Liver (tissue), 9 donors: ENCODE data around the gene RAB11FIP3. TPM values are rescaled to one million over a fixed set of nuclear protein-coding genes. Genes with fewer than 3 reads are reported as not detected.

Experiments used
- DNase-seq: peaks from one replicate; pipeline ENCODE4 v3.0.0-alpha.2; 2017; ENCODE audit warnings: low spot score
- H3K27ac ChIP-seq, 2 donors: one replicate each; pipeline ENCODE4 v1.7.0; 2013; ENCODE audit warnings: inconsistent platforms in 2 of 2, low read length in 2 of 2, control low read depth in 1 of 2, low read depth in 1 of 2, mild to moderate bottlenecking in 1 of 2
- H3K27me3 ChIP-seq, 4 donors: one replicate each; pipeline versions ENCODE4 v1.6.1 to v1.7.0; 2013; ENCODE audit warnings: low read length in 3 of 4, inconsistent platforms in 1 of 4, mild to moderate bottlenecking in 1 of 4, moderate library complexity in 1 of 4; ENCODE audit not compliant: control insufficient read depth in 4 of 4, insufficient read depth in 4 of 4
- H3K36me3 ChIP-seq, 4 donors: one replicate each; pipeline versions ENCODE4 v1.6.1 to v1.7.0; 2013; ENCODE audit warnings: low read length in 3 of 4, mild to moderate bottlenecking in 3 of 4, low read depth in 1 of 4, moderate library complexity in 1 of 4; ENCODE audit not compliant: control insufficient read depth in 4 of 4, insufficient read depth in 3 of 4
- H3K4me1 ChIP-seq, 4 donors: one replicate each; pipeline versions ENCODE4 v1.6.1 to v1.7.0; 2013; ENCODE audit warnings: low read length in 3 of 4, mild to moderate bottlenecking in 3 of 4, moderate library complexity in 1 of 4; ENCODE audit not compliant: control insufficient read depth in 4 of 4, insufficient read depth in 4 of 4
- H3K4me3 ChIP-seq, 3 donors: one replicate each; pipeline versions ENCODE4 v1.6.1 to v1.7.0; 2013; ENCODE audit warnings: low read length in 3 of 3, control low read depth in 1 of 3, low read depth in 1 of 3, mild to moderate bottlenecking in 1 of 3
- H3K9ac ChIP-seq, 2 donors: one replicate each; pipeline ENCODE4 v1.7.0; 2013; ENCODE audit warnings: low read length in 2 of 2, mild to moderate bottlenecking in 2 of 2, moderate library complexity in 2 of 2, control low read depth in 1 of 2, low read depth in 1 of 2
- H3K9me3 ChIP-seq, 4 donors: one replicate each; pipeline versions ENCODE4 v1.6.1 to v1.7.0; 2013; ENCODE audit warnings: low read length in 3 of 4; ENCODE audit not compliant: control insufficient read depth in 4 of 4
- EGR1 ChIP-seq, 2 donors: IDR thresholded peaks; 2 replicates each; pipeline ENCODE4 v1.6.1; 2016 to 2018; ENCODE audit warnings: antibody characterized with exemption in 2 of 2, low read depth in 2 of 2
- FOXA1 ChIP-seq: IDR thresholded peaks from 2 replicates; pipeline ENCODE4 v1.6.1; 2016; ENCODE audit warnings: antibody characterized with exemption
- FOXA2 ChIP-seq: IDR thresholded peaks from 2 replicates; pipeline ENCODE4 v1.6.1; 2016; ENCODE audit warnings: antibody characterized with exemption
- GABPA ChIP-seq, 2 donors: IDR thresholded peaks in 1 of 2; conservative IDR thresholded peaks in 1 of 2; 2 replicates each; pipeline ENCODE4 v1.6.1; 2016; ENCODE audit warnings: antibody characterized with exemption in 2 of 2, mild to moderate bottlenecking in 1 of 2, moderate library complexity in 1 of 2
- HNF4A ChIP-seq, 2 donors: conservative IDR thresholded peaks; 2 replicates each; pipeline ENCODE4 v1.6.1; 2016; ENCODE audit warnings: antibody characterized with exemption in 2 of 2, mild to moderate bottlenecking in 2 of 2
- HNF4G ChIP-seq: IDR thresholded peaks from 2 replicates; pipeline ENCODE4 v1.6.1; 2016; ENCODE audit warnings: antibody characterized with exemption
- JUND ChIP-seq, 2 donors: IDR thresholded peaks; 2 replicates each; pipeline ENCODE4 v1.6.1; 2016; ENCODE audit warnings: antibody characterized with exemption in 2 of 2
- MAX ChIP-seq: IDR thresholded peaks from 2 replicates; pipeline ENCODE4 v1.6.1; 2016; ENCODE audit warnings: antibody characterized with exemption
- NR2F2 ChIP-seq: IDR thresholded peaks from 2 replicates; pipeline ENCODE4 v1.6.1; 2016; ENCODE audit warnings: antibody characterized with exemption
- RAD21 ChIP-seq, 2 donors: IDR thresholded peaks; 2 replicates each; pipeline ENCODE4 v1.6.1; 2016; ENCODE audit warnings: antibody characterized with exemption in 2 of 2, mild to moderate bottlenecking in 2 of 2
- RXRA ChIP-seq, 2 donors: IDR thresholded peaks; 2 replicates each; pipeline ENCODE4 v1.6.1; 2017 to 2018; ENCODE audit warnings: antibody characterized with exemption in 2 of 2, mild to moderate bottlenecking in 1 of 2
- SP1 ChIP-seq: IDR thresholded peaks from 2 replicates; pipeline ENCODE4 v1.6.1; 2018; ENCODE audit warnings: antibody characterized with exemption, mild to moderate bottlenecking
- TAF1 ChIP-seq: conservative IDR thresholded peaks from 2 replicates; pipeline ENCODE4 v1.6.1; 2016; ENCODE audit warnings: antibody characterized with exemption, mild to moderate bottlenecking
- YY1 ChIP-seq: IDR thresholded peaks from 2 replicates; pipeline ENCODE4 v1.6.1; 2016; ENCODE audit warnings: antibody characterized with exemption, mild to moderate bottlenecking
- WGBS: extraction: QIAGEN DNeasy Blood & Tissue Kit; methylation state at CpG from one replicate; pipeline ENCODE4 v1.1.7; 2013; 5-methylcytosine and 5-hydroxymethylcytosine counted together
- polyA plus RNA-seq, 2 donors: library from polyadenylated mRNA; stranded (reverse) in 1 of 2; unstranded in 1 of 2; fragments of 200-250 nt in 1 of 2; fragments of >200 nt in 1 of 2; fragmentation: Nextera tagmentation in 1 of 2; extraction: Ambion mirVana in 1 of 2; gene quantifications; one replicate each; pipeline versions ENCODE4 v1.2.1 to v1.2.3, GENCODE V29; 2013 to 2015
- total RNA-seq, 2 donors: library from RNA; depleted of rRNA; stranded (reverse); fragments of >200 nt; gene quantifications; one replicate each; pipeline ENCODE4 v1.2.3, GENCODE V29; 2014
- TF ChIP-seq, protein P1 (sequence below): IDR thresholded peaks from 2 replicates; pipeline ENCODE4 v1.6.1; 2016; ENCODE audit warnings: antibody characterized with exemption
- TF ChIP-seq, protein P2 (sequence below): fragments of 150-350 bp; IDR thresholded peaks from 2 replicates; pipeline ENCODE4 v1.5.1; 2017; ENCODE audit warnings: improper control_type of control experiment, low read depth, low read length; ENCODE audit not compliant: missing input control
- TF ChIP-seq, protein P3 (sequence below): IDR thresholded peaks from 2 replicates; pipeline ENCODE4 v1.6.1; 2016; ENCODE audit warnings: antibody characterized with exemption
- TF ChIP-seq, protein P4 (sequence below): IDR thresholded peaks from 2 replicates; pipeline ENCODE4 v1.6.1; 2016; ENCODE audit warnings: antibody characterized with exemption, mild to moderate bottlenecking
- donor health status: healthy.
- donor health status: healthy.
- donor health status: healthy.
- donor health status: healthy.
- donor health status: healthy.

Gene RAB11FIP3
- total and polyA plus RNA-seq, 4 donors = 3.5 to 29.4 (median 15.7) TPM

DNA sequence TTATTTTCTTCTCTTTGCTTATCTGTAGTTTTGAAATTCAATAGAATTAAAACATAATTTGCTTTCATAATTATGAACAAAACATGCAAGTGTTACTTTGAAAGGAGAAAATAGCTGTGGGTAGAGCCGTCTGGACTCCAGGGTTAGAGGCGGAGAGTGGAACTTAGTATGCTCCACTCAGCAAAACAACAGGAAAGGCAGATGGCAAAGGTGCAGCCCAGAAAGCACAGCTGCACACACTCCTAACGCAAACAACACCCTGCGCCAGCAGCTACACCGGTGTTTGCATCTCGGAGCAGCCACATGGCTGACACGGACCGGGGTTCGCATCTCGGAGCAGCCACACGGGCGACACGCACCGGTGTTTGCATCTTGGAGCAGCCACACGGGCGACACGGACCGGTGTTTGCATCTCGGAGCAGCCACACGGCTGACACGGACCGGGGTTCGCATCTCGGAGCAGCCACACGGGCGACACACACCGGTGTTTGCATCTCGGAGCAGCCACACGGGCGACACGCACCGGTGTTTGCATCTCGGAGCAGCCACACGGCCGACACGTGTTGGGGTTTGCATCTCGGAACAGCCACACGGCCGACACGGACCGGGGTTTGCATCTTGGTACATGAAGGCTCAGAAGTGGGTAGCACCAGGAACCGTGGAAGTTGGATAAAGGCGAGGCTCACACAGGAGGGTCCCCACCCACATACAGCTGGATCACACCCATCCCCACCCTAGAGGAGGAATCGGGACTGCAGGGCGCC, 89.9 kb downstream of the RAB11FIP3 start:
- H3K36me3 ChIP-seq = peaks cover 21 to 47% (median 27%) of the 10 kb centered on the region in 4 donors

More for the DNA sequence above, 89.9 kb downstream of the RAB11FIP3 start:
- Histone ChIP-seq H3K9ac (no peak overlapping the region), H3K4me1 (peaks cover 0 to 5% (median 0%) of the 10 kb centered on the region in 4 donors), H3K27me3 (no peaks in the 10 kb centered on the region), H3K4me3 (no peak overlapping the region), H3K27ac (no peak overlapping the region), H3K9me3 (no peaks in the 10 kb centered on the region)
- no peak for DNase-seq
- no peak for TF ChIP-seq RAD21 (IDR thresholded peaks at IDR 0.05)
- no peak for TF ChIP-seq JUND (IDR thresholded peaks at IDR 0.05)
- TF ChIP-seq FOXA1 = no peak
- no peak for TF ChIP-seq EGR1 (IDR thresholded peaks at IDR 0.05; ENCODE audit: low read depth in 2 of 2)
- TF ChIP-seq, protein P1, sequence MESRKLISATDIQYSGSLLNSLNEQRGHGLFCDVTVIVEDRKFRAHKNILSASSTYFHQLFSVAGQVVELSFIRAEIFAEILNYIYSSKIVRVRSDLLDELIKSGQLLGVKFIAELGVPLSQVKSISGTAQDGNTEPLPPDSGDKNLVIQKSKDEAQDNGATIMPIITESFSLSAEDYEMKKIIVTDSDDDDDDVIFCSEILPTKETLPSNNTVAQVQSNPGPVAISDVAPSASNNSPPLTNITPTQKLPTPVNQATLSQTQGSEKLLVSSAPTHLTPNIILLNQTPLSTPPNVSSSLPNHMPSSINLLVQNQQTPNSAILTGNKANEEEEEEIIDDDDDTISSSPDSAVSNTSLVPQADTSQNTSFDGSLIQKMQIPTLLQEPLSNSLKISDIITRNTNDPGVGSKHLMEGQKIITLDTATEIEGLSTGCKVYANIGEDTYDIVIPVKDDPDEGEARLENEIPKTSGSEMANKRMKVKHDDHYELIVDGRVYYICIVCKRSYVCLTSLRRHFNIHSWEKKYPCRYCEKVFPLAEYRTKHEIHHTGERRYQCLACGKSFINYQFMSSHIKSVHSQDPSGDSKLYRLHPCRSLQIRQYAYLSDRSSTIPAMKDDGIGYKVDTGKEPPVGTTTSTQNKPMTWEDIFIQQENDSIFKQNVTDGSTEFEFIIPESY = no peak
- TF ChIP-seq, protein P2, sequence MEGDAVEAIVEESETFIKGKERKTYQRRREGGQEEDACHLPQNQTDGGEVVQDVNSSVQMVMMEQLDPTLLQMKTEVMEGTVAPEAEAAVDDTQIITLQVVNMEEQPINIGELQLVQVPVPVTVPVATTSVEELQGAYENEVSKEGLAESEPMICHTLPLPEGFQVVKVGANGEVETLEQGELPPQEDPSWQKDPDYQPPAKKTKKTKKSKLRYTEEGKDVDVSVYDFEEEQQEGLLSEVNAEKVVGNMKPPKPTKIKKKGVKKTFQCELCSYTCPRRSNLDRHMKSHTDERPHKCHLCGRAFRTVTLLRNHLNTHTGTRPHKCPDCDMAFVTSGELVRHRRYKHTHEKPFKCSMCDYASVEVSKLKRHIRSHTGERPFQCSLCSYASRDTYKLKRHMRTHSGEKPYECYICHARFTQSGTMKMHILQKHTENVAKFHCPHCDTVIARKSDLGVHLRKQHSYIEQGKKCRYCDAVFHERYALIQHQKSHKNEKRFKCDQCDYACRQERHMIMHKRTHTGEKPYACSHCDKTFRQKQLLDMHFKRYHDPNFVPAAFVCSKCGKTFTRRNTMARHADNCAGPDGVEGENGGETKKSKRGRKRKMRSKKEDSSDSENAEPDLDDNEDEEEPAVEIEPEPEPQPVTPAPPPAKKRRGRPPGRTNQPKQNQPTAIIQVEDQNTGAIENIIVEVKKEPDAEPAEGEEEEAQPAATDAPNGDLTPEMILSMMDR = no peak
- TF ChIP-seq GABPA (IDR thresholded peaks at IDR 0.05 in 1 of 2, conservative IDR thresholded peaks at IDR 0.05 in 1 of 2) = no peak
- TF ChIP-seq HNF4A (conservative IDR thresholded peaks at IDR 0.05) = no peak
- TF ChIP-seq RXRA (IDR thresholded peaks at IDR 0.05) = no peak
- TF ChIP-seq YY1 = no peak
- TF ChIP-seq NR2F2 = no peak
- no peak for TF ChIP-seq HNF4G
- TF ChIP-seq MAX = no peak
- no peak for TF ChIP-seq FOXA2
- TF ChIP-seq, protein P3, sequence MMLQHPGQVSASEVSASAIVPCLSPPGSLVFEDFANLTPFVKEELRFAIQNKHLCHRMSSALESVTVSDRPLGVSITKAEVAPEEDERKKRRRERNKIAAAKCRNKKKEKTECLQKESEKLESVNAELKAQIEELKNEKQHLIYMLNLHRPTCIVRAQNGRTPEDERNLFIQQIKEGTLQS = no peak
- TF ChIP-seq, protein P4, sequence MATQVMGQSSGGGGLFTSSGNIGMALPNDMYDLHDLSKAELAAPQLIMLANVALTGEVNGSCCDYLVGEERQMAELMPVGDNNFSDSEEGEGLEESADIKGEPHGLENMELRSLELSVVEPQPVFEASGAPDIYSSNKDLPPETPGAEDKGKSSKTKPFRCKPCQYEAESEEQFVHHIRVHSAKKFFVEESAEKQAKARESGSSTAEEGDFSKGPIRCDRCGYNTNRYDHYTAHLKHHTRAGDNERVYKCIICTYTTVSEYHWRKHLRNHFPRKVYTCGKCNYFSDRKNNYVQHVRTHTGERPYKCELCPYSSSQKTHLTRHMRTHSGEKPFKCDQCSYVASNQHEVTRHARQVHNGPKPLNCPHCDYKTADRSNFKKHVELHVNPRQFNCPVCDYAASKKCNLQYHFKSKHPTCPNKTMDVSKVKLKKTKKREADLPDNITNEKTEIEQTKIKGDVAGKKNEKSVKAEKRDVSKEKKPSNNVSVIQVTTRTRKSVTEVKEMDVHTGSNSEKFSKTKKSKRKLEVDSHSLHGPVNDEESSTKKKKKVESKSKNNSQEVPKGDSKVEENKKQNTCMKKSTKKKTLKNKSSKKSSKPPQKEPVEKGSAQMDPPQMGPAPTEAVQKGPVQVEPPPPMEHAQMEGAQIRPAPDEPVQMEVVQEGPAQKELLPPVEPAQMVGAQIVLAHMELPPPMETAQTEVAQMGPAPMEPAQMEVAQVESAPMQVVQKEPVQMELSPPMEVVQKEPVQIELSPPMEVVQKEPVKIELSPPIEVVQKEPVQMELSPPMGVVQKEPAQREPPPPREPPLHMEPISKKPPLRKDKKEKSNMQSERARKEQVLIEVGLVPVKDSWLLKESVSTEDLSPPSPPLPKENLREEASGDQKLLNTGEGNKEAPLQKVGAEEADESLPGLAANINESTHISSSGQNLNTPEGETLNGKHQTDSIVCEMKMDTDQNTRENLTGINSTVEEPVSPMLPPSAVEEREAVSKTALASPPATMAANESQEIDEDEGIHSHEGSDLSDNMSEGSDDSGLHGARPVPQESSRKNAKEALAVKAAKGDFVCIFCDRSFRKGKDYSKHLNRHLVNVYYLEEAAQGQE = no peak
- TF ChIP-seq TAF1 = no peak
- no peak for TF ChIP-seq SP1
- 90% methylated on average over 45 of the region's 45 CpGs for WGBS
